ENCODE results near the gene MGAT3.

MGAT3 gene

DNA sequence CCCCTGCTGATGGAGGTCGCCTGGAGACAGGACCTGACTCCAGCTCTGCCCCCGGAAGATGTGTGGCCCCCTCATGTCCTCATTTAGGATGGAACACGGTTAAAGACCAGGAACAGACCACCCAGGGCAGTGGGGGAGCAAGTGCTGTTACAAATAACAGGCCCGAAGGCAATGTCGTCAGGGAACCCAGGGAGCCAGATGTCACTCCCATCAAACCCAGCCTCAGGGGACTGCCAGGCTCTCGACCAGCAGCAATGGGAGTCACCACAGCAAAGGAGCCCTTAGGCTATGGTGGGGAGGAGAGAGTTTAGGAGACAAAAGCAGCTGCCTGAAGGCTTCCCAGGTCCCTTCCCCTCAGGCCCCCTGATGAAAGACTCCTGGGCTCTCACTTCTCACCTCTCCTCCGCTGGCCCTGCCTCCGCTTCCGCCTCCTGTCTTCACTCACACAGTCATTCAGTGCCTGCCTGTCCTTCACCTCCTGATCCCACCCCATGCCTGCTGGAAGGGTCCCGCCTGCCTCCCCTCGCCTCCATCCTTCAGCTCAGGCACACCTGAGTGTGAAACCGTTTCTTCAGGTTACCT, 71.4 kb downstream of the MGAT3 start:
- TF ChIP-seq, protein P1, sequence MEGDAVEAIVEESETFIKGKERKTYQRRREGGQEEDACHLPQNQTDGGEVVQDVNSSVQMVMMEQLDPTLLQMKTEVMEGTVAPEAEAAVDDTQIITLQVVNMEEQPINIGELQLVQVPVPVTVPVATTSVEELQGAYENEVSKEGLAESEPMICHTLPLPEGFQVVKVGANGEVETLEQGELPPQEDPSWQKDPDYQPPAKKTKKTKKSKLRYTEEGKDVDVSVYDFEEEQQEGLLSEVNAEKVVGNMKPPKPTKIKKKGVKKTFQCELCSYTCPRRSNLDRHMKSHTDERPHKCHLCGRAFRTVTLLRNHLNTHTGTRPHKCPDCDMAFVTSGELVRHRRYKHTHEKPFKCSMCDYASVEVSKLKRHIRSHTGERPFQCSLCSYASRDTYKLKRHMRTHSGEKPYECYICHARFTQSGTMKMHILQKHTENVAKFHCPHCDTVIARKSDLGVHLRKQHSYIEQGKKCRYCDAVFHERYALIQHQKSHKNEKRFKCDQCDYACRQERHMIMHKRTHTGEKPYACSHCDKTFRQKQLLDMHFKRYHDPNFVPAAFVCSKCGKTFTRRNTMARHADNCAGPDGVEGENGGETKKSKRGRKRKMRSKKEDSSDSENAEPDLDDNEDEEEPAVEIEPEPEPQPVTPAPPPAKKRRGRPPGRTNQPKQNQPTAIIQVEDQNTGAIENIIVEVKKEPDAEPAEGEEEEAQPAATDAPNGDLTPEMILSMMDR (IDR thresholded peaks at IDR 0.05; ENCODE audit: low read depth, low read length, missing control alignments), result no peak
- H3K4me3 ChIP-seq (replicated peaks; ENCODE audit: low read depth, low read length), result peak overlapping the region; percentile 32; the same call in 1 of the 2 replicates
- DNase-seq (ENCODE audit: extremely low read depth, low read depth), result no peak

DNA sequence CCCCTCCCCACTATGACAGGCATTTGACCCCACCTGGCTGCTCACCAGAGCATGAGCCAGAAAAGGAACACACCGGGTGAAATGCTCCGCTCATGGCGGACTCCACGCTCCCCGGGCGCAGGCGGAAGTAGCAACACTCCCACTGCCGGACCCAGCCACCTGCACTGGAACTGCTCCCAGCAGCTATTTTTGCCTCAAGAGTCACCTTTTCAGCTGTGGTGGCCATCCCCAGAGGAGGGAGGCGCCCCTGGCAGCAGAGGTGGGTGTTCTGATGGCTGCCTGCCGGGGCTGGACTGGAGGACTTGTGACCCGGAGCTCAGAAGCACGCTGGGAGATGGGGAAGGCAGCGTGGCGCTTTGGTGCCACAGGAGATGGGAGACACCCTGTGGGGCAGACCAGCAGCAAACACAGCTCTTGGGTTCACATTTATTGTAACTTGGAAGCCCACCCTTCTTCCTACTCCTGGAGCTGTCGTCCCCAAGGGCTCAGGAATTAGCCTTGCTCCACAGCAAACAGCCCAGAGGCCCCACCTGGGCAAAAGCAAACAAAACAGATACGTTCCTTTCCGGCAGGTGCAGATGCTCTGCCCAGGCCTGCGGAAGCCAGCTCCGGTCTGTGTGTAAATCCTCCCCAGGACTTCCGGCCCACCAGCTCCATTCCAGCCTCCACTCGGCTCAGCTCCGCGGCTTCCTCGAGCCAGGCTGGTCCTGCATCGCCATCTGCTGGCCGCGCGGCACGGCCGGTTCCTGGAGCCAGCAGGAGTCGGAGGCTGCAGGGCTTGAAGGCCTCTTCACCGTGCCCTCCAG, 72.1 kb downstream of the MGAT3 start:
- DNase-seq (ENCODE audit: extremely low read depth, low read depth), result peak; percentile 79
- H3K4me3 ChIP-seq (replicated peaks; ENCODE audit: low read depth, low read length), result peak overlapping the region; percentile 32
- TF ChIP-seq, protein P1 (IDR thresholded peaks at IDR 0.05; ENCODE audit: low read depth, low read length, missing control alignments), result peak; percentile 98

- TF ChIP-seq, protein P1 (IDR thresholded peaks at IDR 0.05; ENCODE audit: low read depth, low read length, missing control alignments), result no peak
- H3K4me3 ChIP-seq (replicated peaks; ENCODE audit: low read depth, low read length), result peak overlapping the region; percentile 19; the same call in 1 of the 2 replicates
- no peak for DNase-seq (ENCODE audit: extremely low read depth, low read depth)
Measured at GRCh38 chr22:39529487-39529851, 72.7 kb downstream of the MGAT3 start.

GRCh38 chr22:39530116-39530515, 73.3 kb downstream of the MGAT3 start:
- TF ChIP-seq, protein P1 (IDR thresholded peaks at IDR 0.05; ENCODE audit: low read depth, low read length, missing control alignments), result no peak
- H3K4me3 ChIP-seq (replicated peaks; ENCODE audit: low read depth, low read length), result no peak overlapping the region
- DNase-seq (ENCODE audit: extremely low read depth, low read depth), result no peak

DNA sequence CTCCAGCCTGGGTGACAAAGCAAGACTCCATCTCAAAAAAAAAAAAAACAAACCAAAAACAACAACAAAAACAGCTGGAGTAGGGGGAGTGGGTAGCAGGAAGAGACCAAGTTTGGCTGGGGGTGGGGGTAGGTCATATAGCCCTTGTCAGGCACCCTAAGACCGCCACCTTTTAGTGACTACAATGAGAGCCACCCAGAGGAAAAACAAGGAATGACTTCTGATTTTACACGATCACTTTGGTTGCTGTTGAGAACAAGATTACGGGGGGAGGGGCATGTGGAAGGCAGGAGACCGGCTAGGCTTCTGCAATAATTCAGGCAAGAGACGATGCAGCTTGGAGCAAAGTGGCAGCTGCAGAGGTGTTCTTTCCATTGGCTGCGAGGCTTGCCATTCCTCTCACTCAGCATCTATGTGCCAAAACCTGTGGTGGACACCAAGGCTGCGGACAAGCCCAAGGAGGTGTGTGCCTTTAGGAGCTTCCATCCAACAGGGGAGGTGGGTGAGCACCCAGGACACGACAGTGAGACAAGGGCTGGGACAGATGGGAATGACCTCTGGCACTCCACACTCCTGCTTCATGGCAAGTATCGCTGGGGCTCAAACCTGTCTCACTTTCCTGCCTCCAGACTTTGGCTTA, 74.0 kb downstream of the MGAT3 start:
- no peak for DNase-seq (ENCODE audit: extremely low read depth, low read depth)
- TF ChIP-seq, protein P1 (IDR thresholded peaks at IDR 0.05; ENCODE audit: low read depth, low read length, missing control alignments), result no peak
- H3K4me3 ChIP-seq (replicated peaks; ENCODE audit: low read depth, low read length), result peak overlapping the region; percentile 100

GRCh38 chr22:39532215-39533073, 75.6 kb downstream of the MGAT3 start, which contains the start of gene RPS19BP1:
TSS of gene RPS19BP1 (minus strand) at chr22:39532748. CDS start at chr22:39532738, 10 bp downstream.
- peak within 1 kb of the TSS; percentile 100 for H3K4me3 ChIP-seq (replicated peaks; ENCODE audit: low read depth, low read length)
- DNase-seq (ENCODE audit: extremely low read depth, low read depth), result peak; percentile 99
- TF ChIP-seq, protein P1 (IDR thresholded peaks at IDR 0.05; ENCODE audit: low read depth, low read length, missing control alignments), result no peak

All from HFF-Myc (cell line).